GM18502 (cell line): ENCODE results near the gene MMP17.

Experiments used
- ATAC-seq: cut with Tn5 transposase; IDR thresholded peaks from one replicate; pipeline ENCODE4 v1.9.1; 2021; ENCODE audit warnings: mild to moderate bottlenecking; ENCODE audit not compliant: unreplicated experiment, poor library complexity

The MMP17 gene

GRCh38 chr12:131827961-131828534, at the start of gene MMP17:
Gene MMP17 (plus strand): TSS chr12:131828393. CDS start chr12:131828495, 102 bp downstream.
- peak; percentile 57 for ATAC-seq

DNA sequence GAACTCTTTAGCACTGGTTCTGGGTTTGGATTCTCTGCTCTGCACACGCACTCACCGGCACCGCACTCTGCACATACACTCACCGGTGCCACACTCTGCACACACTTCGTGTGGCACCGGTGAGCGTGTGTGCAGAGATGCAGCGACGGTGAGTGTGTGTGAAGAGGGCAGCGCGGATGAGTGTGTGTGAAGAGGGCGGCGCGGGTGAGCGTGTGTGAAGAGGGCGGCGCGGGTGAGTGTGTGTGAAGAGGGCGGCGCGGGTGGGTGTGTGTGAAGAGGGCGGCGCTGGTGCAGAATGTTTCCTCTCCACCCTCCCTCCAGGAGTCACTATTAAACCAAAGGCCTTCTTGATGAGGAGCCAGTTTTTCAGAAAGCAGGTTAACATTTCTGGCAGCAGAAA, 49.2 kb upstream of the MMP17 start:
- ATAC-seq = no peak

DNA sequence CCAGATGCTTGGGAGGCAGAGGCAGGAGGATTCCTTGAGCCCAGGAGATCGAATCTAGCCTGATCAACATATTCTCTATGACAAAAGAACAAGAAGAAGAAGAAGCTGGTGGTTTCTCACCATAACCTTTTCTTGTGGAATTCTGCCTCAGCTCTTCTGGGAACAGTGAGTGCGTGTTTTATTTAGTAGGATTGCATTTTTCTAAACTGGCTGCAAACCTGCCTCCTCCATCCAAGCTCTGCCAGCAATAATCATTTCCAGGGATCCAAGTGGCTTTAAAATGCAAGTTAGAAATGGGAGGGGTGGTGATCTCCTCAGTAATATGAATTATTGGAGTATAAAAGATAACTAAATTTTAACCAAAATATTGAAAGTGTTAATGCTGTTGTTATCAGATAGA, 46.1 kb upstream of the MMP17 start:
- no peak for ATAC-seq

DNA sequence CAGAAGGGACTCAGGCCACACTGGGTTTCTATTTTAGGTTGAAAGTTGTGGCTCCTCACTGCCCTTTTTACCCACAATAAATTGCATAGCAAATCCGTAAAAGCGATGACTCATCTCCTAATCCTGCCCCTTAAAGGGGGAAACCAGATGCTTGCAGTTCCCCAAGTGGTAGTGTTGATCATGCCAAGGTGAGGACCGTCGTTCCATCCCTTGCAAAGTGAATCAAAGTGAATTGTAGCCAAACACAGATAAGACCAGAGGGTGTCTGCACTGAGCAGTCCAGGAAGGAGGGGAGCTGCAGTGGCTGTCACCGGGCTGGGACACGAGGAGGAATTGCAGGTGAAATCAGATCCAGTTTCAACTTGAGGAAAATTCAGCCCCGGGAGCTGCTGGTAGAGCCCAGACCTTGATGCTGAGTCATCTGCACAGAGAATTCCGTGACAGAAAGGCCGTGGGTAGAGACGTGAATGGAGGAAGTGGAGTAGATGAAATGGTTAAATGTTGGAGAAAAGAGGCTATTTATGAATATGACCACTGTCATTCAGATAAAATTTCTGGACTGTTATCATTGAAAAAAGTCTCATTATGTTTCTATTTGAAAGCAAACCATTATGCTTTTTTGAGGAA, 44.2 kb upstream of the MMP17 start:
- ATAC-seq = peak; percentile 75

DNA sequence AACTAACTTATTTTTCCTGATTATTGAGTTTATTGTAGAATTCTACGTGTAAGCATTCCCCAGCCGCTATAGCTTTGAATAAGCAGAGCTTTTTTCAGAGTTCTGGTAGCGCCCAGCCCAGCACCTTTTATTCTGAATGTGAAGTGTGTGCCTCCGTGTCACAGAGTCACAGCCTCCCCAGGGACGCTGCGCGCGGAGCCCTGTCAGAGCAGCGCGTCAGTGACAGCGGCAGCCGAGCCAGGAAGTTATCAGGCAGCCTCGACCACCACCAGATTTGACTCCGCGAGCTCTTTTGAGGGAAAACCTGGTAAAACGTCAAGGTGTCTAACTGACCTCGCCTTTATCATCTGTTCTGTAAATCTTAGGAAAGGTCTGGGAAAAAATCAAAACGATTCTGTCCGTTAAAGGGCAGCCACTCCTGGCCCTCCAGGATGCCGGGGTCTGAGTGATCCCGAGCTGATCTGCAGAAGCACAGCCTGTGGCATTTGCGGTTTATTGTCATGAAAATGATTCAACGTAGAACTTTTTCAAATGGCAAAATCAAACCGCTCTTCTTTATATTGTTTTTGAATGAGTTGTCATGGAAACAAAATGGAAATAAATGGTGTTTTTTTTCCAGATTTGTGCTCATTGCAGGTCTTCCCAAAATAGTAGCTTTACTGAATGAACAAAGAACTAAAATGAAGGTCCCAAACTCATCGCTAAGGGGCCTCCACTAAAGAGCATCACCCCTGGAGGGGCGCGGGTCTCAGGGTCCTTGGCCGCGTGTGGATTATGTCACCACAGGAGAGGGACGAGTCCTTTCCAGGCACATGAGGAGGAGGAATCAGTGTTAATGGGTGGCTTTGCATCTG, 43.1 kb upstream of the MMP17 start:
- ATAC-seq = no peak

- no peak for ATAC-seq
Observed at GRCh38 chr12:131785763-131786330, 42.3 kb upstream of the MMP17 start.

GRCh38 chr12:131786331-131786730, 41.9 kb upstream of the MMP17 start:
- ATAC-seq = no peak

- ATAC-seq = no peak
Observed at GRCh38 chr12:131787143-131787660, 41.0 kb upstream of the MMP17 start.

- ATAC-seq = no peak
Observed at GRCh38 chr12:131788070-131788469, 40.1 kb upstream of the MMP17 start.

DNA sequence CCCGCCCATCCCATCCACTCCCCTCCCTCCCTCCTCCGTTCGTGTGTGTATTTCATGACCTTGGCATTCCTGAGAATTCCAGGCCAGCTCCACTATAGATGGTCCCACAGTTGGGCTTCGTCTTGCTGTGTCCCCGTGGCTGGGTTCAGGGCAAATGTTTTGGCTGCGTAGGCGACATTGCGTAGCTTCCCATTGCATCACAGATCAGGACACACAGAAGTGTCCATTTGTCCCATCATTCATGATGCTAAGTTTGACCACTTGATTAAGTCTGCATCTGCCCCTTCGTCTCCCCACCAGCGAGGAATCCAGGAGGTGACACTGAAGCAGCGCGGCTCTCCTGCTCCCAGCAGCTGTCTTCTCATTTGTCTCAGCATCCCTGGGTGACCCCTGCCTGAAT, 38.6 kb upstream of the MMP17 start:
- no peak for ATAC-seq

DNA sequence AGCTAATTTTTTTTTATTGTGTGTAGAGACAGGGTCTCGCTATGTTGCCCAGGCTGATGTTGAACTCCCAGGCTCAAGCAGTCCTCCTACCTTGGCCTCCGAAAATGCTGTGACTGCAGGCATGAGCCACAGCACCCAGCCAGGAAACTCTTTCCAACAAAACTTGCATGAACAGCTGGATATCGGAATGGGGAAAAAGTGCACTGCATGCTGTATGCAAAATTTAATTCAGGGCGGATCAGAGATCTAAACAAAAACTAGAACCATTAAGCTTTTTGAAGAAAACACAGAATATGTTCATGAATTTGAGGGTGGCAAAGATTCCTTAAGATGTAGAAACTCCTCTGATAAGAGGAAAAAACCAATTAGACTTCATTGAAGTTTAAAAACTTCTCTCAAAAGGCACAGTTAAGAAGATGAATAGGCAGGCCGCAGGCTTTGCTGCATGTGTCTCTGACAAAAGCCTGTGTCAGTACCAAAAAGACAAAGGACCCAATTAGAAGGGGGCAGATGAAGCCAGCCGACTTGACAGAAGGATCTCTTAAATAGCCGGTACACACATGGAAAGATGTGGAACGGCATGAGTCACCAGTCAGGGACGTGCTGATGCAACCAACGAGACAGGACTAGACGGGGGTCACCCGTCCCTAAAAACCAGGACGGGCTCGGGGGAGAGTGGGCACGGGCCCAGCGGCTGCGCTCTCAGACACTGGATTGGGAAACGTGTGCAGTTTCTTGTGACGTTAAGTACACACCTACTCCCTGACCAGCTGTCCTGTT, 34.8 kb upstream of the MMP17 start:
- no peak for ATAC-seq

DNA sequence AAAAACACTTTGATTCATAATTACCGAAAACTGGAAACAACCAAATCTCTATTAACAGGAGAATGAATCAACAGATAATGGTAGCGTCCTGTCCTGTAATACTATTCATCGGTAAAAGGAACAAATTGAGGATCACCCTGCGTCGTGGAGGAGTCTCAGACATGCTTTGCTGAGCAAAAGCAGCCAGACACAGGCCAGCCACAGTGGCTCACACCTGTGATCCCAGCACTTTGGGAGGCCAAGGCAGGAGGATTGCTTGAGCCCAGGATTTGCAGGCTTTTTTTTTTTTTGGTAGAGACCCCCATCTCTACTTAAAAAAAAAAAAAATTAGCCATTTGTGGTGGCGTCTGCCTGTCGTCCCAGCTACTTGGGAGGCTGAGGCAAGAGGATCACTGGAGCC, 34.1 kb upstream of the MMP17 start:
- ATAC-seq = no peak

DNA sequence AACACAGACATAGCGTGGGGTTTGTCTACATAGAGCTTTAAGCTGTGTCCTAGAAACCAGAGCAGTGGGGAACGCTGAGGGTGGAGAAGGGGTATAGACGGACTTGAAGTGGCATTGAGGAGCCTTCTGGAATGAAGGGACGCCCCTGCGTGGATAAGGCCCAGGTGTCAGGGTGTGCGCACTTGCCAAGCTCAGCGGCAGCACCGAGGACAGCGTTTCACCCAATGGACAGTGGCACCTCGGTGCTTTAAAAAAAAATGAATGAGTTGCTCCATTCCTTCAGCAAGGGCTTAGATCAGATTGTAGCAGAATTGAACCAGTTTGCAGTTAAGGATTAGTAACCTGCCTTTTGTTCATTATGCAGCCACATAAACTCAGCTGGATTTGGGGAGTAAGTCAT, 33.6 kb upstream of the MMP17 start:
- ATAC-seq = no peak

- ATAC-seq = no peak
Observed at GRCh38 chr12:131795064-131795463, 33.1 kb upstream of the MMP17 start.

DNA sequence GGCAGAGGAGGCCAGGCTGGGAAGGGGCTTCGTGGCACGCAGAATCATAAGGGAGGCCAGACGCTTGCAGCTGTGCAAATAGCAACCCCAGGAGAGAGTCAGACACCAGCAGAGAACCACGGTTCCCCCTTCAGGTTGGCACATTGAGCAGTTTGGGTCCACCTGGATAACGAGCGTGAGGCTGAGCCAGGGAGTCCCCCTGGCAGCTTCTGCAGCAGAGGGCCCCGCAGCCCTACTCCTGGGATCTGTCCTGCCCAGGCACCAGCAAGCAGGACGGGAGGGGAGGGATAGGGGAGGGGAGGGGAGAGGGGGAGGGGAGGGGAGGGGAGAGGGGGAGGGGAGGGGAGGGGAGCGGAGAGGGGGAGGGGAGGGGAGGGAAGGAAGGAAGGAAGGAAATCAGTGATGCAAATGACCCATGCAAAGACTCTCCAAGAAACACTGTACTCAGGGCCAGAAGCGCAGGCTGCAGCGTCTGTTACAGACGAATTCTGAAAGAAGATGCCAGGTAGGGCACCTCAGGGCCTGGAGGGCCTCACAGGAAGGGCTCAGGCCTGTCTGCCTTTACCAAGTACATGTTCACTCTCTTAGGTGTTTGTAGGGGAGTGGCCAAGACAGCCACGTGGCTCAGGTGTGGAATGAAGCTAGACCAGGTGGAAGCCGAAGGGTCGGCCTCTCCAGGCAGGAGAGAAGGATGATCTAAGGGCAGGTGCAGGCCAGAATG, 32.3 kb upstream of the MMP17 start:
- no peak for ATAC-seq

DNA sequence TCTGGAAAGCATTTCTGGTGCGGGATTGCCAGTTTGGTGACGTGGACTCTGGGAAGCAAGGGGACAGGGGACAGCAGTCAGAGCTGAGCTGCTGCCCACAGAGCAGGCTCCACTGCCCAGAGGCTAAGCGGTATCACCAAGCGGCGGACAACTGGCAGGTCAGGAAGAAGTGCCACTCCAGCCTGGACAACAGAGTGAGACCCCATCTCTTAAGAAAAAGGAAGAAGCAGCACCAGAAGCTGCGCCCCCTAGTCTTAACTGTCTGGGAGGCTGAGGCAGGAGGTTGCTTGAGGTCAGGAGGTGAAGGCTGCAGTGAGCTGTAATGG, 31.8 kb upstream of the MMP17 start:
- no peak for ATAC-seq

GRCh38 chr12:131796754-131797587, 31.2 kb upstream of the MMP17 start:
- no peak for ATAC-seq

DNA sequence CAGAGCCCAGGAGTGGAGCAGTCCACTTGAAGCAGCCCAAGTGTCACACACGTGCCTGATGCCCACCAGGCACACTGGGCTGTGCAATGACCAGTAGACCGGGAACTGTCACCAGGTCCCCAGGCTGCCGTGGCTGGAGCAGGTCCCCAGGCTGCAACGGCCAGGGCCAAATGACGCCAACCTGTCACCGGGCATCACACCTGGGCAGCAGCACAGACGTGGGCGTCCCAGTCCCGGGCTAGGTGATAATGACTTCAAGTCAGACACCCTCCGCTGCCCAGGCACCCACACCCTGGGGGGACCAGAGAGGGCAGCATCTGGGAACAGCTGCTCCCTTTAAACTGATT, 30.6 kb upstream of the MMP17 start:
- ATAC-seq = no peak

- no peak for ATAC-seq
Observed at GRCh38 chr12:131799195-131799594, 29.0 kb upstream of the MMP17 start.
